ENCODE results near the gene SYNDIG1. TPM values are rescaled to one million over a fixed set of nuclear protein-coding genes. Genes with fewer than 3 reads are reported as not detected.

Gene SYNDIG1
- total RNA-seq, 2 donors from 2014 or later = 0.73 to 4.5 TPM

DNA sequence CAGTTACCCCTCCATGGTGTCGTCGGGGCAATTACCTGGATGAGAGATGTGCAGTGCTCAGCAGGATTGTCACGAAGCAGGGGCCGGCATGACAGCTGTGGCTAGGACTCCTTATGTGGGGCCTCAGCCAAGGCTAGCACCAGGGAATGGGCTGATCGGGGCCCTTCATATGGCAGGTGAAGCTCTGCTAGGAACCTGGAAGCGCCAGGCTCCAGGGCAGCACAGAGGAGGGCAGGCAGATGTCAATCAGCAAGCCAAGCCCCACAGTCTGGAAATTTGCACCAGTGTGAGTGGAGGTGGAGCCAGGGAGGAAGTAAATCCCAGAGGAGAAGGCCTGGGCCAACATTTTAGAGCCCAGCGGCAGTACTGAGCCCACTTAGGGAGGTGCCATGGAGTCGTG is 21.2 kb downstream of the SYNDIG1 start:
- intact Hi-C loops (cut with DNase I) = no loop called here
- no peaks in the 10 kb centered on the region for H3K4me1 ChIP-seq (replicated peaks)
- no peak for TF ChIP-seq POLR2AphosphoS5 (IDR thresholded peaks at IDR 0.05)
- no peak for TF ChIP-seq POLR2A (IDR thresholded peaks at IDR 0.05)
- TF ChIP-seq, protein P1, sequence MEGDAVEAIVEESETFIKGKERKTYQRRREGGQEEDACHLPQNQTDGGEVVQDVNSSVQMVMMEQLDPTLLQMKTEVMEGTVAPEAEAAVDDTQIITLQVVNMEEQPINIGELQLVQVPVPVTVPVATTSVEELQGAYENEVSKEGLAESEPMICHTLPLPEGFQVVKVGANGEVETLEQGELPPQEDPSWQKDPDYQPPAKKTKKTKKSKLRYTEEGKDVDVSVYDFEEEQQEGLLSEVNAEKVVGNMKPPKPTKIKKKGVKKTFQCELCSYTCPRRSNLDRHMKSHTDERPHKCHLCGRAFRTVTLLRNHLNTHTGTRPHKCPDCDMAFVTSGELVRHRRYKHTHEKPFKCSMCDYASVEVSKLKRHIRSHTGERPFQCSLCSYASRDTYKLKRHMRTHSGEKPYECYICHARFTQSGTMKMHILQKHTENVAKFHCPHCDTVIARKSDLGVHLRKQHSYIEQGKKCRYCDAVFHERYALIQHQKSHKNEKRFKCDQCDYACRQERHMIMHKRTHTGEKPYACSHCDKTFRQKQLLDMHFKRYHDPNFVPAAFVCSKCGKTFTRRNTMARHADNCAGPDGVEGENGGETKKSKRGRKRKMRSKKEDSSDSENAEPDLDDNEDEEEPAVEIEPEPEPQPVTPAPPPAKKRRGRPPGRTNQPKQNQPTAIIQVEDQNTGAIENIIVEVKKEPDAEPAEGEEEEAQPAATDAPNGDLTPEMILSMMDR (IDR thresholded peaks at IDR 0.05) = no peak
- H3K27me3 ChIP-seq (replicated peaks; ENCODE audit: insufficient read depth) = no peaks in the 10 kb centered on the region
- no peak for DNase-seq (ENCODE audit: low spot score)
- 86% methylated on average over 8 of the region's 8 CpGs for WGBS
- H3K9me3 ChIP-seq = no peaks in the 10 kb centered on the region
- H3K4me3 ChIP-seq = no peak overlapping the region
- no peak overlapping the region for H3K27ac ChIP-seq
- H3K36me3 ChIP-seq = no peaks in the 10 kb centered on the region

DNA sequence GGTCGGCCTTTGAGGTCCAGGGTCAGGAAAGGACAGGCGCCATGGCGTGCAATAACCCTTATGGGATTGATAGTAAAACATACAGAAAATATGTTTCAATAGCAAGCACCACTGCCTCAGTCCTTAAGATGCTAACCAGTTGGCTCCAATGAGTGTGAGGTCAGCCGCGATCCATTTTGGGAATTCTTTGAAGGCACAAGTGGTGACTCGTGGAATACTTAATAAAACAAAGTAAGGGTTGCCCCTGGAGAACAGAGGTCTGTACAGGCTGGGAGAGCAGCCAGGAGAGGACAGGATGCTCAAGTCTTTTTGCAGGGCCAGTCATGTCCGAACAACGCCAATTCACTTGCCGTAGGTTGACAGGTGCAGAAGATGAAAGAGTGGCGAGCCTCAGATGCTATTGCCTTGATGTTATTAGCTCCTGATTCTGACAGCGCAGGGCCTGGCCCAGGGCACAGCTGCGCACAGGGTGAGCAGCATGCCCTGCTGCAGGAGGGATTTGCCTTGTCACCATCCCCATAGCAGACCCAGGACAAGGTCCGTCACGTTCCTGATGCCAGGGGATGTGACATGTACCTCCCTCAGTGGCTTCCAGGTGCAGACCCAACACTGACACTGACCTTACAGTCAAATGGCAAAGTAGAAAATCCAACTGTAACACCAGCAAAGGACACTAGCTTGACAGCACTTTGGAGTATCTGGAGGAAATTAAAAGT is 21.8 kb downstream of the SYNDIG1 start:
- TF ChIP-seq, protein P1 (IDR thresholded peaks at IDR 0.05) = no peak
- TF ChIP-seq POLR2AphosphoS5 (IDR thresholded peaks at IDR 0.05) (no peak), POLR2A (IDR thresholded peaks at IDR 0.05) (no peak)
- intact Hi-C loops (cut with DNase I) = no loop called here
- WGBS = 50% methylated on average over 14 of the region's 14 CpGs
- Histone ChIP-seq H3K4me3 (no peak overlapping the region), H3K36me3 (no peaks in the 10 kb centered on the region), H3K27ac (no peak overlapping the region), H3K4me1 (replicated peaks) (no peaks in the 10 kb centered on the region), H3K27me3 (replicated peaks; ENCODE audit: insufficient read depth) (no peaks in the 10 kb centered on the region), H3K9me3 (no peaks in the 10 kb centered on the region)
- DNase-seq (ENCODE audit: low spot score) = no peak

DNA sequence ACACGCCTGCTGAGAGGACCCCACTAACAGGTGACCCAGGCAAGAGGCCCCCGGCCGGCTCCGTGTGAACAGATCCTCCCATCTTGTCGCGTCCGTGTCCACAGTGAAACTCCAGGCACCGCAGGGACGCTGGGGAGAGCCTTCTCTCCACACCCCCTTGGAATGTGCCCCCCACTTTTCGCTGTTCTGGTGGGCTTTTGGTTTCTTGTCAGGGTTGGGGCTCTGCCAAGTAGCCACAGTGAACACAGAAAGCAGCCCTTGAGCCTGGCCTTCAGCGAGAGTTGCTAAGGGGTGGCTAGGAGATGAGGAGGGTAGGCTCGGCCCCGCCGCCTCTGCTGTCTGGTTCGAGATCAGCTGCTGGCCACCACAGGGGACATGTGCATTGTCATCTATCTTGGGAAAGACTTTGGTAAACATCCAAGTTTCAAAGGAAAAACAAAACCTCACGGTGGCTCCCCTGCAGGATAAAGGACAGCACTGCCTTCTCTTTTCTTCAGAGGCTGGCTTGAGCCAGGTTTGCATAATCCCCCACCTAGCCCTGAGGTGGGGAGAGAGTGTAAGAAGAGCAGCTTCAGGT is 22.7 kb downstream of the SYNDIG1 start:
- H3K9me3 ChIP-seq = no peaks in the 10 kb centered on the region
- no peaks in the 10 kb centered on the region for H3K27me3 ChIP-seq (replicated peaks; ENCODE audit: insufficient read depth)
- H3K27ac ChIP-seq = no peak overlapping the region
- DNase-seq (ENCODE audit: low spot score) = no peak
- WGBS = 73% methylated on average over 16 of the region's 16 CpGs
- TF ChIP-seq POLR2AphosphoS5 (IDR thresholded peaks at IDR 0.05) = no peak
- TF ChIP-seq, protein P1 (IDR thresholded peaks at IDR 0.05) = no peak
- no peak for TF ChIP-seq POLR2A (IDR thresholded peaks at IDR 0.05)
- no peak overlapping the region for H3K4me3 ChIP-seq
- intact Hi-C loops (cut with DNase I) = no loop called here
- no peaks in the 10 kb centered on the region for H3K4me1 ChIP-seq (replicated peaks)
- no peaks in the 10 kb centered on the region for H3K36me3 ChIP-seq

DNA sequence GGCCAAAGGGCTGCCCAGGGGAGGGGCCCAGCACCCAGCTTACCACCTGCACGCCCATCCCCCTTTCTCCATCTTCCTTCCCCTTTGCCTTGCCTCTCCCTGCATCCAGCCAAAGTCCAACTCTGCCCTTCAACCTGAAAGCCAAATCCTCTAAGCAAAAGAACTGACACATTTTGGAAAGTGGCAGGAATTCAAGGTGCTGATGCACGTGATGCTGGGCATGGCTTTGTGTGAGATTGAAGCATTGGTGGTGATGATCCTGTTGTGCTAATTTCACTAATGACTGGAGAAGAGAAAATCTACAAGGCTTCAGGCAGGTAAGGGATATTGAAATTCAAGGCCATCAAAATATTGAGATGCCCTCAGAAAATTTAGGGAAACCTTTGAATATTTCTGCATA is 23.3 kb downstream of the SYNDIG1 start:
- WGBS = 93% methylated on average over 2 of the region's 2 CpGs
- intact Hi-C loops (cut with DNase I) = no loop called here
- no peak overlapping the region for H3K27ac ChIP-seq

More for the DNA sequence above, 23.3 kb downstream of the SYNDIG1 start:
- H3K4me1 ChIP-seq (replicated peaks) = no peaks in the 10 kb centered on the region
- no peak for TF ChIP-seq POLR2A (IDR thresholded peaks at IDR 0.05)
- TF ChIP-seq, protein P1 (IDR thresholded peaks at IDR 0.05) = no peak
- no peaks in the 10 kb centered on the region for H3K36me3 ChIP-seq
- no peak overlapping the region for H3K4me3 ChIP-seq
- H3K27me3 ChIP-seq (replicated peaks; ENCODE audit: insufficient read depth) = no peaks in the 10 kb centered on the region
- DNase-seq (ENCODE audit: low spot score) = no peak
- H3K9me3 ChIP-seq = no peaks in the 10 kb centered on the region

All from prostate gland (tissue), 2 donors.